HL-60/S4 (cell line): ENCODE measurements around the gene SNAP91.
"Not testable (repeated sequence)": the region's sequence is repeated elsewhere in the genome, so short reads cannot be mapped to it uniquely, and the experiment has no call there.

ENCODE experiments used
- in situ Hi-C: fragments of 300-500 bp; cut with MboI; formaldehyde crosslinking; loops from 2 replicates; pipeline ENCODE4 v1.14.3; 2022; ENCODE audit warnings: low sequenced_read_pairs

SNAP91 gene

DNA sequence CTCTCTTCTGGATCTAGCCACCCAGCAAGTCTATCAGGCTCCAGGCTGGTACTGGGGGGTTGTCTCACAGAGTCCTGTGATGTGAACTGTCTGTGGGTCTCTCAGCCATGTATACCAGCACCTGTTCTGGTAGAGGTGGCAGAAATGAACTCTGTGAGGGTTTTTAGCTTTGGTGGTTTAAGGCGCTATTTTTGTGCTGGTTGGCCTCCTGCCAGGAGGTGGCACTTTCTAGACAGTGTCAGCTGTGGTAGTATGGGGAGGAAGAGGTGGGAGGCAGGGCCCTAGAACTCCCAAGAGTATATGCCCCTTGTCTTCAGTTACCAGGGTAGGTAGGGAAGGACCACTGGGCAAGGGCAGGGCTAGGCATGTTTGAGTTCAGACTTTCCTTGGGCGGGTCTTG lies 75.8 kb downstream of the SNAP91 start:
- in situ Hi-C loops, result no loop called here

GRCh38 chr6:83629908-83630307 lies 79.0 kb downstream of the SNAP91 start:
- in situ Hi-C loops, result not testable (repeated sequence)

DNA sequence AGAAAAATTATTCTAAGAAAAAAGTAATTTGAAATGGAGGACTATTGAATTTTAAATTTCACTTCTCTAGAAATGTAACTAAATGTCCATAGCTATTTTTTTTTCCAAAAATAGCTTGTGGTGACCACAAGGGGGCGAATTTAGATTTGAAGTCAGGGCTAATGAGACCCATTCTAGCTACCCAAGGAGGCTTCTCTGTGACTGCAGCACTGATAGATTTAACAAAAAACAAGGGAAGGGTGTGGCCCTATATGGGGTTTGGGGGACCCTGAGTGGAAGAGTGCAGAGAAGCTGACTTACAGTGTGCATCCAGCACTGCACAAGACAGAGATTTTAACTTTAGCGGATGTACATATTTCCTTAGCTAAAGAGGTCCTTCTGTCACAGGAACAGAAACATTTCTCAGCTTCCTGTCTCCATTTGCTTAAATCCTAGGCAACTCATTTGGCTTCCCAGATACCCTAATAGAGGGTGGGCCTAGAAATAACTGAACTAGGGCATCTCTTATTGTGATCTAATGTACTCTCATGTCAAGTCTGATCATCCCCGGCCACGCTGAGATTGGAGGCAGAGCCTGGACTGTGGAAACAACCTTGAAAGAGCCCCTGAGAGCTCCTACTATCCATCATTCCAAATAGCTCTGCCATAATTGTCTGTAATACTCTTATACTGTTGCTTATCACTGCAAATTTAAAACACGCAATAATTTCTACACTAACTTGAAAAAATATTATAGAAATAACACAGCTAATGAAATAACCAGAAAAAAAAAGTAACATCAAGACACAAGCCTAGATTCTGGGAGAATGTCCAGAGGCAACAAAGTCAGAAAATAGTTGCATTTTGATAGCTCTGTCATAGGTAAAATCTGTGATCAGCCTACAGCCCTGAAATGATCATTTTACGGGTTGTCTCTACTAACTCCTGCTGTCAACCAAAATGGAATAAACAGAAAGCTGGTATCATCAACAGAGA lies 93.6 kb downstream of the SNAP91 start:
- in situ Hi-C loops, result no loop called here

DNA sequence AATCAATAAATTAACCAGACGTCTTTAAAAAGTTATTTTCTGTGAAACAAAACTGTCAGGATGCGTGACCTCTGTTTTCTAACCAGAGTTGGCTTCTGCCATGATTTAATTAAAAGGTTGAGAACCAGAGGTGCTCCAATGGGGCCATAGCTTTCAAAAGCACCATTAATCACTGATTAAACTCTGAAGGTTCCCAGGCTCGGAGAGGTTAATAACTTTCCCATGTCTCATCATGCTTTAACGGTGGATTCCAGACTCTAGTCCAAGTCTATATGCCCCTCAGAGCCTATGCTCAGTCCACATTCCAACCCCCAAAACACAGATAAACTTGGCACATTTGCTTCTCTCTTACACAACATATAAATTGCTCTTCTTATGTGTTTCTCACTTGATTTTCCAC lies 95.5 kb downstream of the SNAP91 start:
- in situ Hi-C loops, result no loop called here

DNA sequence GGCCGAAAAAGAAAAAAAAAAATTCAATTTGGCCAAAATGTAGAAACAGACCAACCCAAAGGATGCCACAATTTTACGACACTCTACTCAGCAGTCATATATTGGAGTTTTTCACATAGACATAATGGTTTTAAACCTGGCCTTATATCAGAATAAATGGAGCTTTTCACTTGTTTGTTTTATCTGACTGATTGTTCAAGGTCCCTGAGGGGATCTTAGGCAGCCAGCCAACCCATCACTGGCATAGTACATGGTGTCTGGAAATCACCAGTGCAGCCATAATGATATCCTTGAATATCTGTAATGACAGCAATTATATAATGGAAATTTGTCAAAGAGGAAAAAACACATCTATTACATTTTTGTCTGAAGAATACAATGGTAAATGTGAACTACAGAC lies 99.7 kb downstream of the SNAP91 start:
- in situ Hi-C loops, result no loop called here

DNA sequence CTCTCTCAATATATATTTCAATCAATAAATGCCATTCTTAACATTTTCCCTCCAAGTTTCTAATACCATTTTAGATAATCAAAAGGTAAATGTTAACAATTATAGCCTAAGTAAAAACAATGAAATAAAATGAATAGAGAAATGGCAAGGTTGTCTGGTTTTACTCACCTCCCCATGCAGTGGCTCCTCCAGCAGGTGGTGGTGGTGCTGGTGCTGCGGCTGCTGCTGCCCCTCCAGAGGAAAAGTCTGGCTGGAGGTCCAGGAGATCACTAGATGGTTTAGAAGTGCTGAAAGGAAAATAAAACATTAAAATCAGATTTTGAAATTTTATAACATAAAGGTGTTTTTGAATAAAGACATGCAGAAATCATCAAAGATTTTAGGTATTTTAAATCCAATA lies 103.4 kb downstream of the SNAP91 start:
- in situ Hi-C loops, result no loop called here

GRCh38 chr6:83603551-83603950 lies 105.3 kb downstream of the SNAP91 start:
- in situ Hi-C loops, result no loop called here

DNA sequence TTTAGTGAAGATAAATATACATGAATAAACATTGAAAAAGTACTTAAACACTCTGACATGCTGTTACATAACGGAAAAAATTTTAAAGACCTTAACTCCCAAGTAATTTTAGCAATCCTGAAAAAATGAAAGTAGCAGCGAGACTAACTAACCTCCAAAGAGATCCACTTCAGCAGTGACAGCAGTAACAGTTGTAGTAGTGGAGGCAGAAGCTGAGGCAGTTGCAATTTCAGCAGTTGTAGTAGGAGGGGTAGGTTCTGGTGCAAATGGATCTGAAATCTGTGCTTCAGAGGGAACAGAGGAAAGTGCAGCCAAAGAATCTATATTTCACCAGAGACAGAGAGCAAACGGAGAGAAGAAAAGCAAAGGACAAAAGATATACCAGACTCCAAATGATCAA lies 107.8 kb downstream of the SNAP91 start:
- in situ Hi-C loops, result no loop called here

DNA sequence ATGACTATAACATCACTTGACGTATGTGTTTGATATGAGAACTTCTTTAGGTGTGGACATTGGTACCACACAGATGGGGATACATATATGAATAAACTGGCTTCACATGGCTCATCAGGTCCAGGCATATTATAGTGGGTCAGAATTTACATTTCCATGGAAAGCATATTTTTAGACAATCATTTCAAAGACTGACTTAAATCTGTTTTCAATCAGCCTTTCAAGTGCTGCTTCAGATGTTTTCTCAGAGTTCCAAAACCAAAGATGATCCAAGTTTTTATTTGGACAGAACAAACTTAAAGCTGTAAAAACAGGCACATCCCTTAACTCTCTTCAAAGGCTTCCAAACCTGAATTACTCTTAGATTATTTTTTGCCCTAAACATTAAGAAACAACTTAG lies 108.4 kb downstream of the SNAP91 start:
- in situ Hi-C loops, result no loop called here

GRCh38 chr6:83597511-83597910 lies 111.4 kb downstream of the SNAP91 start:
- in situ Hi-C loops, result no loop called here

GRCh38 chr6:83597051-83597450 lies 111.8 kb downstream of the SNAP91 start:
- in situ Hi-C loops, result no loop called here

DNA sequence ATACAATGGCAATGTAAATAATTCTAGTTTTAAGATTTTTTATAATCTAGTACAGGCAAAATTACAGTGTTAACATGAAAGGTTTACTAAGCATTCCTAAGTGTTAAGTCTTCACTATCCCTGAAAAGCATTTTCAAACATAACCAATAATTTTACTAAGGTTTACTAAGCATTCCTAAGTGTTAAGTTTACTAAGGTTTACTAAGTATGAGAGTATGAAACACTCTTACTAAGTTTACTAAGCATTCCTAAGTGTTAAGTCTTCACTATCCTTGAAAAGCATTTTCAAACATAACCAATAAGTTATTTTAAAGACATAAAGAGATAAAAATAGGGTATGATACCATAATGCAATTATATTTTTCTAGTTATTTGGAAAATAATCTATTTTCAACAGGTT lies 114.0 kb downstream of the SNAP91 start:
- in situ Hi-C loops, result no loop called here

DNA sequence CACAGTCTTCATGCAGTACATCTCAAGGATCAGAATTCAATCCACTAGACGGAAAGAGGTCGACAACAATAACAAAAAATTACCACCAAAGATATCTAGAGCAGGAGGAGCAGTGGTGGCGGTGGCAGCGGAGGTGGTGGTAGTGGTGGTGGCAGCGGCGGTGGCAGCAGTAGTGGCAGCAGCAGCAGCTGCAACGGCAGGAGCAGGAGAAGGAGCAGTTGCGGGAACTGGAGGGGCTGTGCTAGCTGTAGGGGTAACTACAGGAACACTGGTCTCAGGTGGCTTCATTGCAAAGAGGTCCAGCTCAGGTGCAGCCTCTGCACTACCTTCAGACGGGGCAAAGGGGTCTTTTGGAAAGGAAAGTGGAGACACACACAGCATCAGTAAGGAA lies 115.5 kb downstream of the SNAP91 start:
- in situ Hi-C loops, result no loop called here

DNA sequence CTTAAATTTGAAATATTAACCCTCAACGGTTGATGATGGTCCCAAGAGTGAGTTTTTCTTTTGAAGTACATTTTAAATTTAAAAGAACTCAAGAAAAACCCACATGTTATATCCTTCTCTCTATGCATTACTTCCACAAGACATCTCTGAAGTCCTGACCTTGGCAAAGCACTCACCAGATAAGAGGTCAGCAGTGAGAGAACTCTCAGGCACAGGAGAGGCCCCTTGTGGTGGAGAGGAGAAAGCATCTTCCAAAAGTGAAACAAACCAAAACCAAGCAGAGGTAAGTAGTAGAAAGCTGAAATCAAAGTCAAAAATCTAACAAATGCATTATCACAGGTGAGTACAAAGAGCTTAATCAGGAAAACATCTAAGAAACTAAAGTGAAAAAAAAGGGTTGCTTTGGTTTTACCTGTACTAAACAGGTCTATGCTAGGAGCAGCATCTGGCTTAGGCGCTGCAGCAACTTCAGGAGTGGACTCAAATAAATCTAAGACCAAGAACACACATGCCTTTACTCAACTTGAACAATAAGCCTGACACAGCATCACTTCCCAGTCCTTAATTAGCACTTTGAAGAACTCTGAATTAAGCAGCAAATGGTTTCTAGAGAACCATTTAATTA lies 116.0 kb downstream of the SNAP91 start:
- in situ Hi-C loops, result no loop called here

- in situ Hi-C loops, result no loop called here
Observed at GRCh38 chr6:83590416-83590815, 118.5 kb downstream of the SNAP91 start.

- in situ Hi-C loops, result no loop called here
Observed at GRCh38 chr6:83589076-83589475, 119.8 kb downstream of the SNAP91 start.

DNA sequence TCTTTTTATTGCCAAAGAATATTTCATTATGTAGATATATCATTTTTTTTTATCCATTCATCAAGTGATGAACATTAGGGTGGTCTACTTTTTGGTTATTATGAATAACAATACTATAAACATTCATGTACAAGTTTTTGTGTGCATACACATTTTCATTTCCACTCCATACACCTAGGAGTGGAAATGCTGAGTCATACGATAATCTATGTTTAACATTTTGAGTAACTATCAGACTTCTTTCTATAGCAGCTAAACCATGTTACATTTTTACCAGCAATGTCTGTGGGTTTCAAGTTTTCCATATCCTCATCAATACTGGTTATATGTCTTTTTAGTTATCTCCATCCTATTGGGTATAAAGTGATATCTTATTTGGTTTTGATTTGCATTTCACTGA lies 130.8 kb downstream of the SNAP91 start:
- in situ Hi-C loops, result no loop called here

GRCh38 chr6:83574783-83575182 lies 134.1 kb downstream of the SNAP91 start:
- in situ Hi-C loops, result no loop called here

GRCh38 chr6:83571663-83572185 lies 137.2 kb downstream of the SNAP91 start:
- in situ Hi-C loops, result not testable (repeated sequence)

DNA sequence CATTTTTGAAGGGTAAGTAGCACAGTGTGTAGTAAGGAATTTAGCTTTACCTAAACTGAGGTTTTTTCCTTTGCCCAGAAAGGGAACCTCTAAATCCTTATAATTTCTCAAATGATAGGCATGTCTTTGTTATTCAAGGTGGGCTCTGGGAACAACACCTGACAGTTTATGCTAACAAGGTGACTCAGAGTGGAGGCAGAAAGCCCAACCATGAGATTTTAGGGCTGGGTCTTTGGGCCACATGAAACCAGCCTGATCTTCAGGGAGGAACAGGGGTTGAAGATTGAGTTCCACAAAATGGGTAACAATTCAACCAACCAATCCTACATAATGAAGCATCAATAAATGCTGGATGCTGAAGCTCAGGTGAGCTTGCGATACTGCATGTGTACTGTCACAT lies 149.9 kb downstream of the SNAP91 start:
- in situ Hi-C loops, result no loop called here

DNA sequence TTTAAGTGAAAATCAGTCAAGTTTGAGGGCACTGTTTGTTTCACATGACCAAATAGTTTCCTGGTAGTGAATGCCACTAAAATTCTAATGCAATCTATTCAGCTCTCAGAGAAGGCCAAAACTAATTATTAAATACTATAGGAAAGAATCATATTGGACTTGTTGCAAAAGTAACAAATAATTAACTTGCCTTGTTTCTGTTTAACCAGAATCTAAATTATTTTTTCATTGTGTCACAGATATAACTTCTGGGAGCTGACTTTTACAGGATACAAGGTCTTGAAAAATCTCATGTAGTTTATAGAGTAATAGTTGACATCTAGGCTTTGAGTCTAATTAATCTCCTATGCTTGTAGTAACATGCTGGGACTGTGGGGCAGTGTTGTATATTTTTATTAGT lies 152.0 kb downstream of the SNAP91 start:
- in situ Hi-C loops, result no loop called here

DNA sequence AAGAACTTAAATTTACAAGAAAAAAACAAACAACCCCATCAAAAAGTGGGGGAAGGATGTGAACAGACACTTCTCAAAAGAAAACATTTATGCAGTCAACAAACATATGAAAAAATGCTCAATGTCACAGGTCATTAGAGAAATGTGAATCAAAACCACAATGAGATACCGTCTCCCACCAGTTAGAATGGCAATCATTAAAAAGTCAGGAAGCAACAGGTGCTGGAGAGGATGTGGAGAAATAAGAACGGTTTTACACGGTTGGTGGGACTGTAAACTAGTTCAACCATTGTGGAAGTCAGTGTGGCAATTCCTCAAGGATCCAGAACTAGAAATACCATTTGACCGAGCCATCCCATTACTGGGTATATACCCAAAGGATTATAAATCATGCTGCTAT lies 157.2 kb downstream of the SNAP91 start:
- in situ Hi-C loops, result not testable (repeated sequence)
